ENCODE results near the gene ZNF417. TPM values are rescaled to one million over a fixed set of nuclear protein-coding genes. Genes with fewer than 3 reads are reported as not detected.
A peak's percentile ranks its signal among the peaks of the same experiment; 100 is the strongest.
"Not testable (repeated sequence)": the region's sequence is repeated elsewhere in the genome, so short reads cannot be mapped to it uniquely, and the experiment has no call there.

The ZNF417 gene
- total and polyA plus RNA-seq, 12 donors, result 1.8 to 14.0 (median 9.5) TPM

DNA sequence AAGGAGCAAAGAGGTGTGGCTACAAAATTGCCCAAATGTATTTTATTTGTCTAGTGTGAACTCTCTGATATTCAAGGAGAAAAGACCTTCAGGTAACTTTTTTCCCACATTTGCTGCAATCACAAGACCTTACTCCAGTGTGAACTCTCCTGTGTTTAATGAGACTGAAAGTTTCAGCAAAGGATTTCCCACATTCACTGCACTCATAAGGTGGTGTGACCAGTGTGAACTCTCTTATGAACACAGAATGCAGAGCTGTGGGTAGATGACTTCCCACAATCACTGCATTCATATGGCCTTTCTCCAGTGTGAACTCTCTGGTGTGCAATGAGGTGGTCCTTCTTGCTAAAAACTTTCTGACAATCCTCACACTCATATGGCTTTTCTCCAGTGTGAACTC is 43.9 kb downstream of the ZNF417 start:
- intact Hi-C loops (cut with DNase I), result no loop called here
- no peak for DNase-seq
- no peak overlapping the region for H3K4me3 ChIP-seq
- no peaks in the 10 kb centered on the region for H3K4me1 ChIP-seq
- H3K27me3 ChIP-seq, result no peaks in the 10 kb centered on the region
- TF ChIP-seq, protein P1, sequence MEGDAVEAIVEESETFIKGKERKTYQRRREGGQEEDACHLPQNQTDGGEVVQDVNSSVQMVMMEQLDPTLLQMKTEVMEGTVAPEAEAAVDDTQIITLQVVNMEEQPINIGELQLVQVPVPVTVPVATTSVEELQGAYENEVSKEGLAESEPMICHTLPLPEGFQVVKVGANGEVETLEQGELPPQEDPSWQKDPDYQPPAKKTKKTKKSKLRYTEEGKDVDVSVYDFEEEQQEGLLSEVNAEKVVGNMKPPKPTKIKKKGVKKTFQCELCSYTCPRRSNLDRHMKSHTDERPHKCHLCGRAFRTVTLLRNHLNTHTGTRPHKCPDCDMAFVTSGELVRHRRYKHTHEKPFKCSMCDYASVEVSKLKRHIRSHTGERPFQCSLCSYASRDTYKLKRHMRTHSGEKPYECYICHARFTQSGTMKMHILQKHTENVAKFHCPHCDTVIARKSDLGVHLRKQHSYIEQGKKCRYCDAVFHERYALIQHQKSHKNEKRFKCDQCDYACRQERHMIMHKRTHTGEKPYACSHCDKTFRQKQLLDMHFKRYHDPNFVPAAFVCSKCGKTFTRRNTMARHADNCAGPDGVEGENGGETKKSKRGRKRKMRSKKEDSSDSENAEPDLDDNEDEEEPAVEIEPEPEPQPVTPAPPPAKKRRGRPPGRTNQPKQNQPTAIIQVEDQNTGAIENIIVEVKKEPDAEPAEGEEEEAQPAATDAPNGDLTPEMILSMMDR (IDR thresholded peaks at IDR 0.05), result no peak
- H3K36me3 ChIP-seq, result peaks cover 0 to 88% (median 42%) of the 10 kb centered on the region in 9 donors
- peaks cover 0 to 98% (median 69%) of the 10 kb centered on the region in 11 donors for H3K9me3 ChIP-seq
- no peak for ATAC-seq
- no peak overlapping the region for H3K27ac ChIP-seq

DNA sequence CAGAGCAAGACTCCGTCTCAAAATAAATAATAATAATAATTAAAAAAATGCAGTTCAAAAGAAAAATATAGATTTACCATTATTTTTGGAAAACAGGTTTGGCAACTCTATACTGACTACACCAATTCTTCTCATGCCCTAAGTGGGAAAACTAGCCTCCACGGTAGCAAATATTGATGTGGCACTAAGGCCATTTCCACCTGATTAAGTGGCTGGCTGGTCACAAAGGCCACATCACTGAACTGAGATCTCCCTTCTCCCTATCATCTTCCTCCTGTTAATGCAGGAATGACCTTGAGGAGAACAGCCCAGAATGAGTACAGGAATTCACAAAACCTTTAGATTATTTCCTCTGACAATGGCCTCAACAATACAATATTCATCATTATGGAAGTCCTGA is 46.2 kb downstream of the ZNF417 start:
- H3K4me3 ChIP-seq, result no peak overlapping the region
- TF ChIP-seq, protein P1 (IDR thresholded peaks at IDR 0.05), result no peak
- H3K9me3 ChIP-seq, result peaks cover 0 to 98% (median 60%) of the 10 kb centered on the region in 11 donors
- peaks cover 0 to 88% (median 50%) of the 10 kb centered on the region in 9 donors for H3K36me3 ChIP-seq
- no peaks in the 10 kb centered on the region for H3K4me1 ChIP-seq
- DNase-seq (no peak), ATAC-seq (no peak)
- 93 to 96% methylated on average over 2 of the region's 2 CpGs for WGBS, 2 donors
- no peaks in the 10 kb centered on the region for H3K27me3 ChIP-seq
- intact Hi-C loops (cut with DNase I), result no loop called here
- no peak overlapping the region for H3K27ac ChIP-seq

DNA sequence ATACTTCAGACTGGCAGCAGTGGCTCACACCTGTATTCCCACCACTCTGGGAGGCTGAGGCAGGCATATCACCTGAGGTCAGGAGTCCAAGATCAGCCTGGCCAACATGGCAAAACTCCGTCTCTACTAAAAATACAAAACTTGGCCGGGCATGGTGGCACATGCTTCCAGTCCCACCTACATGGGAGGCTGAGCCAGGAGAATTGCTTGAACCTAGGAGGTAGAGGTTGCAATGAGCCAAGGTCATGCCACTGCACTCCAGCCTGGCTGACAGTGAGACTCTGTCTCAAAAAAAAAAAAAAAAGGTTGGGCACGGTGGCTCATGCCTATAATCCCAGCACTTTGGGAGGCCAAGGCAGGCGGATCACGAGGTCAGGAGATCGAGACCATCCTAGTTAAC is 46.7 kb downstream of the ZNF417 start:
- H3K4me1 ChIP-seq; H3K27me3 ChIP-seq; DNase-seq; H3K4me3 ChIP-seq; H3K27ac ChIP-seq; intact Hi-C loops (cut with DNase I): not testable (repeated sequence)
- Histone ChIP-seq H3K36me3 (peaks cover 0 to 88% (median 54%) of the 10 kb centered on the region in 9 donors), H3K9me3 (peaks cover 0 to 100% (median 60%) of the 10 kb centered on the region in 11 donors)
- WGBS, 2 donors, result 76 to 83% methylated on average over 6 of the region's 6 CpGs
- peak in 2 of 8 donors; percentile 29 to 56 for ATAC-seq

DNA sequence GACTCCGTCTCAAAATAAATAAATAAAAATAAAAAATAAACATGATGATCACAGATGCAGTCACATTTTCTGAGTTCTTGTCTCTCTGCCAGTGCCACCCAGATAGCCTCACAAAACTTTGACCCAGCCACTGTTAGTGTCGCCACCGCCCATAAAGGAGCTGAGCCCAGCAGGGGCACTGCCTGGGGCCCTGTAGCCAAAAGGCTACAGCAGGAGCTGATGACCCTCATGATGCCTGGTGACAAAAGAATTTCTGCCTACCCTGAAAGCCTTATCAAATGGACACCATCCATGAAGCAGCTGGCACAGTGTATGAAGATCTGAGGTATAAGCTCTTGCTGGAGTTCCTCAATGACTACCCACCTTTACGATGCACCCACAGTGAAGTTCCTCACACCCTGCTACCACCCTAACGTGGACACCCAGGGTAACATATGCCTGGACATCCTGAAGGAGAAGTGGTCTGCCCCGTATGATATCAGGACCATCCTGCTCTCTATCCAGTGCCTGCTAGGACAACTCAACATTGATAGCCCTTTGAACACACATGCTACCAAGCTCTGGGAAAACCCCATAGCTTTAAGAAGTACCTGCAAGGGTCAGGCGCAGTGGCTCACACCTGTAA is 48.4 kb downstream of the ZNF417 start:
- Histone ChIP-seq H3K36me3 (peaks cover 0 to 88% (median 57%) of the 10 kb centered on the region in 9 donors), H3K9me3 (peaks cover 0 to 98% (median 45%) of the 10 kb centered on the region in 11 donors), H3K27ac (no peak overlapping the region), H3K4me1 (no peaks in the 10 kb centered on the region), H3K27me3 (no peaks in the 10 kb centered on the region), H3K4me3 (no peak overlapping the region)
- DNase-seq (no peak), ATAC-seq (peak in 2 of 8 donors; percentile 15 to 16)
- TF ChIP-seq, protein P1 (IDR thresholded peaks at IDR 0.05), result no peak
- intact Hi-C loops (cut with DNase I), result no loop called here
- WGBS, 2 donors, result 90 to 94% methylated on average over 7 of the region's 7 CpGs

Other genes starting within 250 kb of the ZNF417 start
- gene ZSCAN4, start 247.7 kb downstream of the ZNF417 start, total RNA-seq, result under 1 TPM in 5 of 10 donors, not detected in 5; 0.10 to 0.57 (median 0.19) TPM
- gene ZSCAN4, start 247.7 kb downstream of the ZNF417 start, polyA plus RNA-seq, result under 1 TPM; 0.03 to 0.29 TPM
- 1 to 10 TPM; 3.3 to 5.5 (median 4.1) TPM for gene ZNF551, start 234.6 kb downstream of the ZNF417 start, total RNA-seq
- 1 to 10 TPM; 1.8 to 1.9 TPM for gene ZNF551, start 234.6 kb downstream of the ZNF417 start, polyA plus RNA-seq
- 1 to 10 TPM; 2.8 to 5.7 (median 4.4) TPM for gene ZNF154, start 207.4 kb downstream of the ZNF417 start, total RNA-seq
- 1 to 10 TPM; 1.2 to 6.4 TPM for gene ZNF154, start 207.4 kb downstream of the ZNF417 start, polyA plus RNA-seq
- gene ZNF671, start 189.0 kb downstream of the ZNF417 start, total RNA-seq, result 10 to 100 TPM in 1 of 10 donors, 1 to 10 TPM in 9; 5.8 to 10.4 (median 7.7) TPM
- gene ZNF671, start 189.0 kb downstream of the ZNF417 start, polyA plus RNA-seq, result 1 to 10 TPM; 3.9 to 6.8 TPM
- 10 to 100 TPM in 9 of 10 donors, 1 to 10 TPM in 1; 9.5 to 18.0 (median 13.4) TPM for gene ZNF776, start 169.8 kb downstream of the ZNF417 start, total RNA-seq
- 1 to 10 TPM; 4.1 to 6.5 TPM for gene ZNF776, start 169.8 kb downstream of the ZNF417 start, polyA plus RNA-seq
- gene ZNF586, start 146.9 kb downstream of the ZNF417 start, total RNA-seq, result 10 to 100 TPM in 6 of 10 donors, 1 to 10 TPM in 4; 7.6 to 14.4 (median 11.0) TPM
- gene ZNF586, start 146.9 kb downstream of the ZNF417 start, polyA plus RNA-seq, result 1 to 10 TPM; 6.7 to 8.8 TPM
- gene ZNF552, start 101.7 kb downstream of the ZNF417 start, total RNA-seq, result 1 to 10 TPM; 1.9 to 6.6 (median 2.7) TPM
- gene ZNF552, start 101.7 kb downstream of the ZNF417 start, polyA plus RNA-seq, result 1 to 10 TPM; 1.5 to 3.9 TPM
- gene ZNF587B, start 86.3 kb downstream of the ZNF417 start, total RNA-seq, result 1 to 10 TPM; 5.3 to 8.1 (median 7.1) TPM
- gene ZNF587B, start 86.3 kb downstream of the ZNF417 start, polyA plus RNA-seq, result 1 to 10 TPM; 1.3 to 7.5 TPM
- gene ZNF587, start 66.7 kb downstream of the ZNF417 start, total RNA-seq, result 10 to 100 TPM; 16.0 to 24.8 (median 20.0) TPM
- gene ZNF587, start 66.7 kb downstream of the ZNF417 start, polyA plus RNA-seq, result 10 to 100 TPM in 1 of 2 donors, 1 to 10 TPM in 1; 4.2 to 39.1 TPM
- gene ZNF814, start 27.6 kb downstream of the ZNF417 start, total RNA-seq, result 10 to 100 TPM in 9 of 10 donors, 1 to 10 TPM in 1; 6.2 to 14.8 (median 12.6) TPM
- gene ZNF814, start 27.6 kb downstream of the ZNF417 start, polyA plus RNA-seq, result 10 to 100 TPM in 1 of 2 donors, 1 to 10 TPM in 1; 8.7 to 26.1 TPM
- 10 to 100 TPM in 9 of 10 donors, 1 to 10 TPM in 1; 8.7 to 16.5 (median 12.0) TPM for gene ZNF418, start 18.8 kb upstream of the ZNF417 start, total RNA-seq
- 10 to 100 TPM in 1 of 2 donors, 1 to 10 TPM in 1; 3.2 to 10.2 TPM for gene ZNF418, start 18.8 kb upstream of the ZNF417 start, polyA plus RNA-seq
- gene ZNF256, start 31.1 kb upstream of the ZNF417 start, total RNA-seq, result 10 to 100 TPM in 6 of 10 donors, 1 to 10 TPM in 4; 7.5 to 14.9 (median 11.4) TPM
- 1 to 10 TPM; 4.9 to 6.3 TPM for gene ZNF256, start 31.1 kb upstream of the ZNF417 start, polyA plus RNA-seq
- 1 to 10 TPM; 1.7 to 4.3 (median 2.2) TPM for gene C19orf18, start 57.9 kb upstream of the ZNF417 start, total RNA-seq
- 10 to 100 TPM in 1 of 2 donors, under 1 TPM in 1; 0.54 to 20.7 TPM for gene C19orf18, start 57.9 kb upstream of the ZNF417 start, polyA plus RNA-seq
- gene ZNF606, start 86.2 kb upstream of the ZNF417 start, total RNA-seq, result 10 to 100 TPM in 8 of 10 donors, 1 to 10 TPM in 2; 9.4 to 19.1 (median 13.4) TPM
- 10 to 100 TPM in 1 of 2 donors, 1 to 10 TPM in 1; 4.5 to 13.5 TPM for gene ZNF606, start 86.2 kb upstream of the ZNF417 start, polyA plus RNA-seq
- gene ZSCAN1, start 117.4 kb upstream of the ZNF417 start, total RNA-seq, result under 1 TPM in 1 of 10 donors, not detected in 9; 0.32 TPM
- under 1 TPM; 0.15 to 0.28 TPM for gene ZSCAN1, start 117.4 kb upstream of the ZNF417 start, polyA plus RNA-seq
- 1 to 10 TPM; 2.9 to 5.0 (median 3.9) TPM for gene ZNF135, start 142.7 kb upstream of the ZNF417 start, total RNA-seq
- gene ZNF135, start 142.7 kb upstream of the ZNF417 start, polyA plus RNA-seq, result 10 to 100 TPM in 1 of 2 donors, 1 to 10 TPM in 1; 2.5 to 10.1 TPM
- 100 to 1,000 TPM in 1 of 10 donors, 10 to 100 TPM in 9; 59.3 to 101 (median 73.2) TPM for gene ZSCAN18, start 181.6 kb upstream of the ZNF417 start, total RNA-seq
- gene ZSCAN18, start 181.6 kb upstream of the ZNF417 start, polyA plus RNA-seq, result 10 to 100 TPM; 56.4 to 67.9 TPM
- 1 to 10 TPM; 6.5 to 9.7 (median 7.9) TPM for gene ZNF329, start 234.2 kb upstream of the ZNF417 start, total RNA-seq
- gene ZNF329, start 234.2 kb upstream of the ZNF417 start, polyA plus RNA-seq, result 1 to 10 TPM; 2.3 to 5.4 TPM